Prostate gland (tissue), 2 donors: ENCODE measurements around the gene MMP25.
"Not testable (repeated sequence)": the region's sequence is repeated elsewhere in the genome, so short reads cannot be mapped to it uniquely, and the experiment has no call there.

Source experiments
- CTCF ChIP-seq, 4 experiments: fragments of 200-600 bp in 2 of 4; fragments of 450-650 bp in 2 of 4; sonication (generic) in 2 of 4; IDR thresholded peaks; 1 replicate in 3 of 4; 2 replicates in 1 of 4; pipeline ENCODE4 v1.5.1; 2016 to 2019; ENCODE audit warnings: antibody characterized with exemption in 4 of 4, mild to moderate bottlenecking in 2 of 4, moderate library complexity in 2 of 4
- POLR2A ChIP-seq: fragments of 450-650 bp; IDR thresholded peaks from one replicate; pipeline ENCODE4 v1.6.1; 2016; ENCODE audit warnings: antibody characterized with exemption, mild to moderate bottlenecking

- TF ChIP-seq CTCF (IDR thresholded peaks at IDR 0.05); POLR2A: not testable (repeated sequence)
Observed at GRCh38 chr16:3052571-3053329, 6.4 kb downstream of the MMP25 start.
